GM12801 (cell line): ENCODE measurements around the gene GSG1L.

Experiments
- TF ChIP-seq, protein P1 (sequence below): IDR thresholded peaks from one replicate; pipeline ENCODE4 v1.5.1; 2011; ENCODE audit warnings: control low read depth; ENCODE audit not compliant: insufficient read length; ENCODE audit errors: extremely low read depth

The GSG1L gene

GRCh38 chr16:27890006-27890405 lies 173.5 kb downstream of the GSG1L start:
- TF ChIP-seq, protein P1, sequence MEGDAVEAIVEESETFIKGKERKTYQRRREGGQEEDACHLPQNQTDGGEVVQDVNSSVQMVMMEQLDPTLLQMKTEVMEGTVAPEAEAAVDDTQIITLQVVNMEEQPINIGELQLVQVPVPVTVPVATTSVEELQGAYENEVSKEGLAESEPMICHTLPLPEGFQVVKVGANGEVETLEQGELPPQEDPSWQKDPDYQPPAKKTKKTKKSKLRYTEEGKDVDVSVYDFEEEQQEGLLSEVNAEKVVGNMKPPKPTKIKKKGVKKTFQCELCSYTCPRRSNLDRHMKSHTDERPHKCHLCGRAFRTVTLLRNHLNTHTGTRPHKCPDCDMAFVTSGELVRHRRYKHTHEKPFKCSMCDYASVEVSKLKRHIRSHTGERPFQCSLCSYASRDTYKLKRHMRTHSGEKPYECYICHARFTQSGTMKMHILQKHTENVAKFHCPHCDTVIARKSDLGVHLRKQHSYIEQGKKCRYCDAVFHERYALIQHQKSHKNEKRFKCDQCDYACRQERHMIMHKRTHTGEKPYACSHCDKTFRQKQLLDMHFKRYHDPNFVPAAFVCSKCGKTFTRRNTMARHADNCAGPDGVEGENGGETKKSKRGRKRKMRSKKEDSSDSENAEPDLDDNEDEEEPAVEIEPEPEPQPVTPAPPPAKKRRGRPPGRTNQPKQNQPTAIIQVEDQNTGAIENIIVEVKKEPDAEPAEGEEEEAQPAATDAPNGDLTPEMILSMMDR = no peak

DNA sequence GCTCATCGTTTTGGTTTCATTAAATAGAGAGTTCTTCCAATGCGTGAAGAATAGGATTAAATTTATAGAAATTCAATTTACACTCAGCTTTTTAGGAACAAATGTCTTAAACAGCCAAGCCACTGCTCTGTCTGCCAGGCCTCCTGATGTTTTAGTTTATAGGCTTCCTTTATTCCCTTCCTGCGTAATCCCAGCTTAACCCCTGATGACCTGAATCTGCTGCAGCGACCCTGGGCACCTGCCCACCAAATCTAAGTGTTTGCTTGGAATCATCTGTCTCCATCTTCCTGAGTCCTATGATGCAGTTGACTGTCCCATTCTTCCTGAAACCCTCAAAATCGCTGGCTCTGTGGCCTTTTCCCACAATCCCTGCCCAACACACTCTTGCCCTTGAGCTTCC lies 179.9 kb downstream of the GSG1L start:
- TF ChIP-seq, protein P1 = no peak

DNA sequence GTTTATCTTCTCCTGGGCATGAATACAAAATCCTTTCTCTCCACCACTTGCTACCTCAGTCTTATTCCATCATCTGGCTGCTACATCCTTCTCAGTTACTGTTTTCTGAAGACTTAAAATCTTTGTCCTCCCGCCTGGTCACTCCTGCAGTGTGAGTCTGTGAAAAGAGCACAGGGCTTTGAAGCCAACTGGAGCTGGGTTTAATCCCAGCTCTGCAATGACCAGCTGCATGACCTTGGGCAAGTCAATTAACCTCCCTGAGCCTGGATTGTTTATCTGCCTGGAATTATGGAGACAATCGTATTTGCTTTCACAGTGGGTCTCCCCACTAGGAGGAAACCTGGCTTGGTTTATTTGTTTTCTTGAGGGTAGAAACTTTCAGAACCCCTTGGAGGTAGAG lies 183.2 kb downstream of the GSG1L start:
- TF ChIP-seq, protein P1 = no peak

GRCh38 chr16:27879601-27880247 lies 183.8 kb downstream of the GSG1L start:
- TF ChIP-seq, protein P1 = no peak

DNA sequence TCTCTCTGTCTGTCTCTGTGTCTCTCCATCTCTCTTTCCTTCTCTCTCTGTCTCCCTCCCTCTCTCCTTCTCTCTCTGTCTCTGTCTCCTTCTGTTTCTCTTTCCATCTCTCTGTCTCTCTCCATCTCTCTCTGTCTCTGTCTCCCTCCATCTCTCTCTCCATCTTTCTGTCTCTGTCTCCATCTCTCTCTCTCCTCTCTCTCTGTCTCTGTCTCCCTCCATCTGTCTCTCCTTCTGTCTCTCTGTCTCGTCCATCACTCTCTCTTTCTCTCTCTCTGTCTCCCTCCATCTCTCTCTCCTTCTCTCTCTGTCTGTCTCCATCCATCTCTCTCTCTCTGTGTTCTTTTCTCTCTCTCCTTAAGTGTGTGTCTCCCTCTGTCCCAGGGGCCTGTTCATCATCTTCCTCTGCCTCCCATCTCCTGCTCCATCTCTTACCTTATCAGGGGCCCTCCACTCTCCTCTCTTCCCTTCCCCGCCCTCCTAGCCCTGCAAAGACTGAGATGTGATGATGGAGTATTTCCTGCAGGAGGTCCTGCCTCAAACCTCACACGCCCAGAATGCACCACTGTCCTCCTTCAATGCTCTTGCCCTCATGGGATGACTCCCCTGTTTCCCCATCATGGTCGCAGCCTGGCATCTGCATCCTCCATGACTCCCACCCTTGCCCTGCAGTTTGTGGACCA lies 193.3 kb downstream of the GSG1L start:
- TF ChIP-seq, protein P1 = no peak

DNA sequence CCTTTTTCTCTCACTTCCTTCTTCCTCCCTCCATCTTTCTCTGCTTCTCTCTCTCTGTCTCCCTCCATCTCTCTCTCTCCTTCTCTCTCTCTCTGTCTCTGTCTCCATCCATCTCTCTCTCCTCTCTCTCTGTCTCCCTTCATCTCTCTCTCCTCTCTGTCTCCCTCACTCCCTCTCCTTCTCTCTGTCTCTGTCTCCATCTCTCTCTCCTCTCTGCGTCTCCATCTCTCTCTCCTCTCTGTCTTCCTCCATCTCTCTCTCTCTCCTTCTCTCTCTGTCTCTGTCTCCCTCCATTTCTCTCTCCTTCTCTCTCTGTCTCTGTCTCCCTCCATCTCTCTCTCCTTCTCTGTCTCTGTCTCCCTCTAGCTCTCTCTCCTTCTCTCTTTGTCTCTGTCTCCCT lies 194.1 kb downstream of the GSG1L start:
- TF ChIP-seq, protein P1 = no peak

- TF ChIP-seq, protein P1 = no peak
Observed at GRCh38 chr16:27868180-27868579, 195.3 kb downstream of the GSG1L start.
